NOMO-1 treated with DMSO at 0.1 percent for 48 hours (cell line): ENCODE measurements around the gene SNTG2.

Experiments used
- DNase-seq: peaks from one replicate; lab custom pipeline; 2025; ENCODE audit not compliant: unreplicated experiment; lab: John Stamatoyannopoulos, UW

The SNTG2 gene

GRCh38 chr2:987789-988188, 37.1 kb downstream of the SNTG2 start:
- DNase-seq, result no peak

GRCh38 chr2:989781-990467, 39.3 kb downstream of the SNTG2 start:
- DNase-seq, result no peak

- DNase-seq, result no peak
Measured at GRCh38 chr2:990970-991369, 40.3 kb downstream of the SNTG2 start.

GRCh38 chr2:1002350-1002749, 51.7 kb downstream of the SNTG2 start:
- DNase-seq, result no peak

GRCh38 chr2:1004398-1004797, 53.7 kb downstream of the SNTG2 start:
- DNase-seq, result no peak

- no peak for DNase-seq
Measured at GRCh38 chr2:1010415-1010930, 59.8 kb downstream of the SNTG2 start.

GRCh38 chr2:1011006-1011405, 60.4 kb downstream of the SNTG2 start:
- DNase-seq, result no peak

- DNase-seq, result no peak
Measured at GRCh38 chr2:1011985-1012384, 61.3 kb downstream of the SNTG2 start.

- DNase-seq, result no peak
Measured at GRCh38 chr2:1014802-1015201, 64.2 kb downstream of the SNTG2 start.

GRCh38 chr2:1016500-1016899, 65.9 kb downstream of the SNTG2 start:
- no peak for DNase-seq

- DNase-seq, result no peak
Measured at GRCh38 chr2:1017827-1018226, 67.2 kb downstream of the SNTG2 start.

GRCh38 chr2:1020206-1020605, 69.6 kb downstream of the SNTG2 start:
- no peak for DNase-seq

- DNase-seq, result no peak
Measured at GRCh38 chr2:1022178-1022577, 71.5 kb downstream of the SNTG2 start.

- no peak for DNase-seq
Measured at GRCh38 chr2:1024981-1025380, 74.3 kb downstream of the SNTG2 start.

- DNase-seq, result no peak
Measured at GRCh38 chr2:1026141-1026540, 75.5 kb downstream of the SNTG2 start.

- no peak for DNase-seq
Measured at GRCh38 chr2:1028831-1029230, 78.2 kb downstream of the SNTG2 start.

- DNase-seq, result no peak
Measured at GRCh38 chr2:1032030-1032429, 81.4 kb downstream of the SNTG2 start.

- no peak for DNase-seq
Measured at GRCh38 chr2:1033069-1033468, 82.4 kb downstream of the SNTG2 start.

- no peak for DNase-seq
Measured at GRCh38 chr2:1037066-1037465, 86.4 kb downstream of the SNTG2 start.

- no peak for DNase-seq
Measured at GRCh38 chr2:1039549-1039948, 88.9 kb downstream of the SNTG2 start.

GRCh38 chr2:1041012-1041805, 90.6 kb downstream of the SNTG2 start:
- DNase-seq, result no peak

- DNase-seq, result no peak
Measured at GRCh38 chr2:1045109-1045508, 94.5 kb downstream of the SNTG2 start.
